H1 (cell line): Measurements from ENCODE around the gene DUOXA2. TPM values are rescaled to one million over a fixed set of nuclear protein-coding genes. Genes with fewer than 3 reads are reported as not detected.

Experiments used
- CTCF ChIA-PET: fragments of 300-600 bp; sonication (Branson Sonifier 250); formaldehyde crosslinking; loops from one replicate; lab custom pipeline; 2021; ENCODE audit not compliant: partially characterized antibody; lab: Charles Lee
- POLR2A ChIA-PET: fragments of 300-600 bp; sonication (Branson Sonifier 250); formaldehyde crosslinking; loops from one replicate; lab custom pipeline; 2021; ENCODE audit warnings: inconsistent platforms; ENCODE audit not compliant: partially characterized antibody; lab: Charles Lee
- DNase-seq, 2 experiments: peaks; one replicate each; pipeline versions ENCODE4 v3.0.0 to v3.0.0-alpha.2; 2010 to 2022; ENCODE audit warnings: low spot score in 2 of 2, low read depth in 1 of 2, mixed read lengths in 1 of 2
- FAIRE-seq: peaks from 2 replicates; lab custom pipeline; 2011; peaks lifted over from hg19 to GRCh38; lab: Jason Lieb, UNC
- H2AFZ ChIP-seq: 2 replicates; pipeline ENCODE4 v1.8.1; 2012; ENCODE audit warnings: low read length, inconsistent platforms
- H2AK5ac ChIP-seq: 2 replicates; pipeline ENCODE4 v1.6.1; 2013; ENCODE audit warnings: low read depth, low read length
- H2BK120ac ChIP-seq: replicated peaks from 2 replicates; pipeline ENCODE3; 2013; ENCODE audit warnings: low read depth, low read length, inconsistent platforms
- H2BK12ac ChIP-seq: 2 replicates; pipeline ENCODE4 v1.6.1; 2013; ENCODE audit warnings: low read depth, low read length
- H2BK15ac ChIP-seq: 2 replicates; pipeline ENCODE4 v1.6.1; 2013; ENCODE audit warnings: low read length
- H2BK20ac ChIP-seq: 2 replicates; pipeline ENCODE4 v1.6.1; 2013; ENCODE audit warnings: low read length
- H2BK5ac ChIP-seq: 2 replicates; pipeline ENCODE4 v1.6.1; 2013; ENCODE audit warnings: low read depth, low read length
- H3K14ac ChIP-seq: 2 replicates; pipeline ENCODE4 v1.6.1; 2013; ENCODE audit warnings: inconsistent platforms; ENCODE audit not compliant: insufficient read length
- H3K18ac ChIP-seq: 2 replicates; pipeline ENCODE4 v1.6.1; 2013; ENCODE audit warnings: low read length; ENCODE audit errors: extremely low read depth
- H3K23ac ChIP-seq: 2 replicates; pipeline ENCODE4 v1.6.1; 2013; ENCODE audit warnings: inconsistent platforms; ENCODE audit not compliant: insufficient read length
- H3K23me2 ChIP-seq: 2 replicates; pipeline ENCODE4 v1.6.1; 2013; ENCODE audit warnings: low read depth, low read length
- H3K27ac ChIP-seq: 2 replicates; pipeline ENCODE4 v1.6.1; 2011; ENCODE audit warnings: low read depth, low read length, inconsistent platforms
- H3K27me3 ChIP-seq, 4 experiments: replicated peaks in 1 of 4; 1 replicate in 1 of 4; 2 replicates in 3 of 4; pipeline versions ENCODE4 v1.6.1 to v1.8.1; 2011 to 2013; ENCODE audit warnings: low read length in 3 of 4, mild to moderate bottlenecking in 3 of 4, inconsistent platforms in 2 of 4, mixed read lengths in 2 of 4, moderate library complexity in 1 of 4; ENCODE audit not compliant: control insufficient read depth in 3 of 4, insufficient read depth in 3 of 4; ENCODE audit errors: extremely low read depth in 1 of 4
- H3K36me3 ChIP-seq, 4 experiments: 2 replicates each; pipeline versions ENCODE4 v1.6.1 to v1.8.1; 2011 to 2013; ENCODE audit warnings: mild to moderate bottlenecking in 4 of 4, low read length in 3 of 4, moderate library complexity in 2 of 4, control low read depth in 1 of 4, inconsistent platforms in 1 of 4; ENCODE audit not compliant: insufficient read depth in 4 of 4, control insufficient read depth in 2 of 4
- H3K4ac ChIP-seq: replicated peaks from 2 replicates; pipeline ENCODE3; 2013; ENCODE audit warnings: low read length, low read depth, mixed read lengths, inconsistent platforms; ENCODE audit not compliant: insufficient read length
- H3K4me1 ChIP-seq, 4 experiments: replicated peaks in 1 of 4; 1 replicate in 1 of 4; 2 replicates in 3 of 4; pipeline versions ENCODE4 v1.6.1 to v1.8.1; 2011 to 2013; ENCODE audit warnings: low read length in 3 of 4, inconsistent platforms in 2 of 4, mixed read lengths in 1 of 4; ENCODE audit not compliant: insufficient read depth in 4 of 4, control insufficient read depth in 3 of 4
- H3K4me2 ChIP-seq, 2 experiments: 2 replicates each; pipeline versions ENCODE4 v1.6.1 to v1.8.1; 2011 to 2013; ENCODE audit warnings: low read depth in 2 of 2, low read length in 2 of 2, control low read depth in 1 of 2, inconsistent platforms in 1 of 2, mild to moderate bottlenecking in 1 of 2; ENCODE audit not compliant: insufficient read depth in 1 of 2
- H3K4me3 ChIP-seq, 4 experiments: fragments of 200-600, 300-600 bp in 1 of 4; sonication (generic), shearing (Covaris generic), sonication (Bioruptor Twin) in 1 of 4; 2 replicates each; pipeline versions ENCODE4 v1.5.1 to v1.8.1; 2011 to 2016; ENCODE audit warnings: low read length in 4 of 4, low read depth in 3 of 4, control low read depth in 2 of 4, inconsistent platforms in 2 of 4, mild to moderate bottlenecking in 2 of 4, mixed read lengths in 1 of 4, moderate library complexity in 1 of 4; ENCODE audit not compliant: insufficient read depth in 2 of 4; ENCODE audit errors: extremely low read depth in 1 of 4
- H3K56ac ChIP-seq: replicated peaks from 2 replicates; pipeline ENCODE3; 2013; ENCODE audit warnings: low read depth, mild to moderate bottlenecking, mixed read lengths, low read length, inconsistent platforms; ENCODE audit not compliant: insufficient read length
- H3K79me1 ChIP-seq: 2 replicates; pipeline ENCODE4 v1.6.1; 2013; ENCODE audit warnings: low read depth, low read length, control low read depth
- H3K79me2 ChIP-seq, 2 experiments: 2 replicates each; pipeline versions ENCODE4 v1.6.1 to v1.8.1; 2012 to 2013; ENCODE audit warnings: low read length in 2 of 2, mild to moderate bottlenecking in 2 of 2, inconsistent platforms in 1 of 2; ENCODE audit not compliant: insufficient read depth in 2 of 2, control insufficient read depth in 1 of 2
- H3K9ac ChIP-seq, 4 experiments: replicated peaks in 1 of 4; 1 replicate in 1 of 4; 2 replicates in 3 of 4; pipeline versions ENCODE4 v1.6.1 to v1.8.1; 2011 to 2013; ENCODE audit warnings: low read depth in 3 of 4, low read length in 3 of 4, control low read depth in 2 of 4, mild to moderate bottlenecking in 2 of 4, moderate library complexity in 2 of 4, inconsistent platforms in 1 of 4; ENCODE audit errors: extremely low read depth in 1 of 4
- H3K9me3 ChIP-seq, 2 experiments: 2 replicates each; pipeline versions ENCODE4 v1.6.1 to v1.8.1; 2012 to 2013; ENCODE audit warnings: mild to moderate bottlenecking in 2 of 2, moderate library complexity in 2 of 2, control low read depth in 1 of 2, inconsistent platforms in 1 of 2, low read depth in 1 of 2, low read length in 1 of 2, mixed read lengths in 1 of 2; ENCODE audit not compliant: insufficient read depth in 2 of 2
- H4K20me1 ChIP-seq, 2 experiments: replicated peaks in 1 of 2; 2 replicates each; pipeline versions ENCODE3 to v1.8.1; 2011 to 2013; ENCODE audit warnings: inconsistent platforms in 2 of 2, low read length in 2 of 2, mild to moderate bottlenecking in 1 of 2; ENCODE audit not compliant: insufficient read depth in 2 of 2, control insufficient read depth in 1 of 2
- H4K5ac ChIP-seq: 2 replicates; pipeline ENCODE4 v1.6.1; 2013; ENCODE audit warnings: low read length, low read depth, mixed read lengths, inconsistent platforms; ENCODE audit not compliant: insufficient read length
- H4K8ac ChIP-seq: 2 replicates; pipeline ENCODE4 v1.8.0; 2013; ENCODE audit warnings: mild to moderate bottlenecking, moderate library complexity, low read length, inconsistent platforms; ENCODE audit not compliant: insufficient read depth; ENCODE audit errors: extremely low read depth
- H4K91ac ChIP-seq: replicated peaks from 2 replicates; pipeline ENCODE3; 2013; ENCODE audit warnings: low read length, mixed read lengths, inconsistent platforms; ENCODE audit not compliant: insufficient read length
- ATF3 ChIP-seq: IDR thresholded peaks from 2 replicates; pipeline ENCODE4 v1.6.1; 2011; ENCODE audit warnings: low read depth, mild to moderate bottlenecking, low read length; ENCODE audit not compliant: insufficient read depth
- BACH1 ChIP-seq: IDR thresholded peaks from 2 replicates; pipeline ENCODE4 v1.6.1; 2012; ENCODE audit warnings: low read length, improper control_type of control experiment
- CREB1 ChIP-seq: IDR thresholded peaks from 2 replicates; pipeline ENCODE4 v1.6.1; 2012; ENCODE audit warnings: inconsistent platforms
- CTCF ChIP-seq, 3 experiments: IDR thresholded peaks; 1 replicate in 2 of 3; 2 replicates in 1 of 3; pipeline versions ENCODE4 v1.5.1 to v1.6.1; 2011; ENCODE audit warnings: low read length in 3 of 3, mild to moderate bottlenecking in 3 of 3, inconsistent platforms in 2 of 3, low read depth in 1 of 3, moderate library complexity in 1 of 3; ENCODE audit not compliant: insufficient read depth in 1 of 3; ENCODE audit errors: control extremely low read depth in 1 of 3
- HDAC2 ChIP-seq, 2 experiments: fragments of 300-600 bp in 1 of 2; sonication (generic) in 1 of 2; IDR thresholded peaks; 2 replicates each; pipeline ENCODE4 v1.6.1; 2011 to 2012; ENCODE audit warnings: low read depth in 2 of 2, low read length in 2 of 2, mild to moderate bottlenecking in 2 of 2, moderate library complexity in 2 of 2, borderline replicate concordance in 1 of 2, inconsistent platforms in 1 of 2
- JUN ChIP-seq: IDR thresholded peaks from 2 replicates; pipeline ENCODE4 v1.6.1; 2011; ENCODE audit warnings: low read depth, mild to moderate bottlenecking, improper control_type of control experiment, low read length
- JUND ChIP-seq: IDR thresholded peaks from 2 replicates; pipeline ENCODE4 v1.6.1; 2011; ENCODE audit warnings: mild to moderate bottlenecking, improper control_type of control experiment, low read length
- NANOG ChIP-seq: IDR thresholded peaks from 2 replicates; pipeline ENCODE4 v1.6.1; 2011; ENCODE audit warnings: low read length, low read depth, mild to moderate bottlenecking, inconsistent platforms; ENCODE audit not compliant: insufficient read depth, poor library complexity, severe bottlenecking
- POU5F1 ChIP-seq: IDR thresholded peaks from 2 replicates; pipeline ENCODE4 v1.6.1; 2011; ENCODE audit warnings: low read depth, mild to moderate bottlenecking, low read length, moderate library complexity
- RXRA ChIP-seq: IDR thresholded peaks from 2 replicates; pipeline ENCODE4 v1.6.1; 2011; ENCODE audit warnings: low read depth, mild to moderate bottlenecking, low read length, moderate library complexity; ENCODE audit not compliant: insufficient read depth
- TBP ChIP-seq: IDR thresholded peaks from 2 replicates; pipeline ENCODE4 v1.6.1; 2011; ENCODE audit warnings: low read depth, low read length, improper control_type of control experiment
- WGBS, 2 experiments: shearing (Covaris generic) in 1 of 2; methylation state at CpG; one replicate each; pipeline versions ENCODE4 v1.1.6 to v1.1.7; 2013 to 2015; ENCODE audit warnings: low lambda C conversion rate in 2 of 2, mixed read lengths in 2 of 2, inconsistent platforms in 1 of 2, low coverage in 1 of 2, missing lambda C conversion rate in 1 of 2; ENCODE audit not compliant: insufficient replicate concordance in 2 of 2, insufficient coverage in 1 of 2, insufficient read length in 1 of 2; ENCODE audit errors: extremely low coverage in 1 of 2, missing lambda C conversion rate in 1 of 2; 5-methylcytosine and 5-hydroxymethylcytosine counted together
- polyA plus RNA-seq, 7 experiments: library from polyadenylated mRNA; depleted of rRNA in 3 of 7; stranded (reverse) in 5 of 7; unstranded in 2 of 7; fragments of >200 nt in 5 of 7; fragments of 200-250 nt in 2 of 7; gene quantifications; 1 replicate in 5 of 7; 2 replicates in 1 of 7; 4 replicates in 1 of 7; pipeline versions ENCODE4 v1.2.1 to v1.2.3, GENCODE V29; 2011 to 2013; ENCODE audit warnings: missing spikeins in 2 of 7, mixed read lengths in 2 of 7
- total RNA-seq: library from RNA; stranded (reverse); fragmentation: NEBNext Ultra II Directional; extraction: Animal tissue kit (Norgen Biotek cat#: 25700); gene quantifications from 2 replicates; pipeline ENCODE4 v1.2.1, GENCODE V29; 2021

Gene DUOXA2
- total and polyA plus RNA-seq, 2 of the 8 experiments (the other 6 are each of a cell fraction or from before 2014, with no cell fraction given) = 0.05 TPM; not detected in 1

- Histone ChIP-seq H3K27ac (no peak overlapping the region), H3K79me2 (no peaks in the 10 kb centered on the region), H2BK12ac (no peak overlapping the region), H2BK120ac (no peak overlapping the region), H3K4me1 (peaks cover 0 to 11% (median 8%) of the 10 kb centered on the region in 4 experiments; a peak in 5 of 7 replicates), H2BK5ac (no peak overlapping the region), H3K4me3 (no peak overlapping the region), H2AFZ (no peak overlapping the region), H4K8ac (no peak overlapping the region), H2AK5ac (no peak overlapping the region), H2BK15ac (no peak overlapping the region), H3K4me2 (no peak overlapping the region), H4K5ac (no peak overlapping the region), H4K91ac (no peak overlapping the region), H4K20me1 (no peaks in the 10 kb centered on the region), H3K56ac (no peak overlapping the region), H3K9ac (no peak overlapping the region), H3K9me3 (no peaks in the 10 kb centered on the region), H3K36me3 (no peaks in the 10 kb centered on the region), H3K4ac (no peak overlapping the region), H3K18ac (no peak overlapping the region), H3K23ac (no peak overlapping the region), H3K79me1 (no peaks in the 10 kb centered on the region), H3K27me3 (peaks cover 0 to 5% (median 4%) of the 10 kb centered on the region in 4 experiments; a peak in 1 of 7 replicates), H3K14ac (no peak overlapping the region), H2BK20ac (no peak overlapping the region), H3K23me2 (no peaks in the 10 kb centered on the region; the same call in 1 of the 2 replicates)
- FAIRE-seq (no peak), DNase-seq (no peak)
- WGBS, 2 experiments = 91% methylated on average over 7 of the region's 7 CpGs; no CpG with 5 or more reads in 1 of the 2 experiments
- ChIA-PET POLR2A (no interaction called here), CTCF (interaction anchor here (1.3 to 3.5 kb wide), 3 partner anchors 10 to 61 kb away, joined by 3 to 14 read pairs (median 4); no protein-coding TSS in a partner anchor)
- TF ChIP-seq CREB1 = no peak
- no peak for TF ChIP-seq POU5F1
- TF ChIP-seq CTCF (IDR thresholded peaks at IDR 0.05; ENCODE audit: control extremely low read depth in 1 of 3, insufficient read depth in 1 of 3, low read depth in 1 of 3, low read length in 3 of 3) = no peak
- TF ChIP-seq ATF3 = no peak
- no peak for TF ChIP-seq HDAC2 (IDR thresholded peaks at IDR 0.05; ENCODE audit: borderline replicate concordance in 1 of 2, low read depth in 2 of 2, low read length in 2 of 2)
- no peak for TF ChIP-seq JUND
- TF ChIP-seq BACH1 = no peak
- TF ChIP-seq RXRA = no peak
- TF ChIP-seq TBP = no peak
- no peak for TF ChIP-seq NANOG
- TF ChIP-seq JUN = no peak
Measured at GRCh38 chr15:45097466-45097865, 16.7 kb upstream of the DUOXA2 start.
